Gastroesophageal sphincter (tissue), 3 donors: Measurements from ENCODE around the gene RRP1B.

Experiments
- CTCF ChIP-seq, 4 experiments: fragments of 200-600 bp in 2 of 4; fragments of 450-650 bp in 2 of 4; sonication (generic) in 1 of 4; IDR thresholded peaks; one replicate each; pipeline ENCODE4 v1.5.1; 2017 to 2019; ENCODE audit warnings: antibody characterized with exemption in 4 of 4, mild to moderate bottlenecking in 2 of 4, moderate library complexity in 2 of 4
- EP300 ChIP-seq: sonication (generic); formaldehyde crosslinking; IDR thresholded peaks from one replicate; pipeline ENCODE4 v1.6.1; 2017; ENCODE audit warnings: antibody characterized with exemption, mild to moderate bottlenecking
- POLR2A ChIP-seq, 2 donors: fragments of 450-650 bp; IDR thresholded peaks; one replicate each; pipeline ENCODE4 v1.6.1; 2017; ENCODE audit warnings: antibody characterized with exemption in 2 of 2, mild to moderate bottlenecking in 2 of 2, moderate library complexity in 1 of 2
- POLR2AphosphoS5 ChIP-seq: sonication (generic); formaldehyde crosslinking; IDR thresholded peaks from one replicate; pipeline ENCODE4 v1.6.1; 2017; ENCODE audit warnings: antibody characterized with exemption

GRCh38 chr21:43626390-43626789 is 33.0 kb upstream of the RRP1B start:
- no peak for TF ChIP-seq CTCF (IDR thresholded peaks at IDR 0.05)
- no peak for TF ChIP-seq EP300
- TF ChIP-seq POLR2AphosphoS5 = no peak
- no peak for TF ChIP-seq POLR2A (IDR thresholded peaks at IDR 0.05)
